ENCODE measurements around the gene SLIT3.
"Not testable (repeated sequence)": the region's sequence is repeated elsewhere in the genome, so short reads cannot be mapped to it uniquely, and the experiment has no call there.

Gene SLIT3

DNA sequence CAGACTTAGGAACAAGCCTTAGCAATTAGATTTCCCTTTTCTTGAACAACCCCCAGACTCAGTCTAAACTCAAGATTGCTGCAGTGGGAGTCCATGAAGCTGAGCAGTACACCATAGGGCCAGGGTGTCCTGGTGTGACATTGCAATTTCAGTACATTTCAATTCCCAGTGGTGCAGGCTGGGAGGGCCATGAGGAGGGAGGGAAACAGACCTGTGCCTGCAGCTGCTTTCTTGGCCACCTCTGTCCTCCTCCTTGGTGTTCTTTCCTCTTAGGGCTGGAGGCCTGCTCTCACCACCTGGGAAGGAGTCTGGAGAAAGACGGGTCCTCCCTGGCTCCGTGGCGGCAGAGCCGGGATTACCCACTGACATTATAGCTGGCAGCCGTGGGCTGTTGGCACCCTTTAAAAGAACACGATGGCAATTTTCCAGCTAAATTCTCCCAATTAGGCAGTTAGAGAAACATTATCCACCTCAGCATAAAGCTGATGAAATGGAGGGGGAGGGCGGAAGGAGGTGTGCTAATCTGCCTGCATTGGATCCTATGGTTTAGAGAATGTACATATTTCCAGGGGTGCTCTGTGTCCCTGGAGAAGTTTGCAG lies 186.4 kb downstream of the SLIT3 start:
- H3K36me3 ChIP-seq (ENCODE audit: insufficient read depth, low read length), result no peaks in the 10 kb centered on the region
- no peak for DNase-seq (ENCODE audit: low read depth, low spot score)

GRCh38 chr5:169112016-169112415 lies 188.9 kb downstream of the SLIT3 start:
- Histone ChIP-seq H3K9me3 (ENCODE audit: low read depth, low read length) (no peaks in the 10 kb centered on the region), H3K36me3 (ENCODE audit: insufficient read depth, low read length) (no peaks in the 10 kb centered on the region), H3K4me3 (no peak overlapping the region), H3K9ac (ENCODE audit: insufficient read length) (no peak overlapping the region), H3K27ac (no peak overlapping the region)
- TF ChIP-seq EZH2 (IDR thresholded peaks at IDR 0.05) (no peak), FOXP2 (optimal IDR thresholded peaks at IDR 0.05; ENCODE audit: control extremely low read depth, extremely low read length, insufficient read depth) (no peak), POLR2AphosphoS5 (IDR thresholded peaks at IDR 0.05; ENCODE audit: borderline replicate concordance, low read depth, low read length) (no peak)
- no peak for DNase-seq (ENCODE audit: low read depth, low spot score)

More for the DNA sequence above, 186.4 kb downstream of the SLIT3 start:
- TF ChIP-seq EZH2 (IDR thresholded peaks at IDR 0.05), result no peak
- no peak for TF ChIP-seq FOXP2 (optimal IDR thresholded peaks at IDR 0.05; ENCODE audit: control extremely low read depth, extremely low read length, insufficient read depth)
- Histone ChIP-seq H3K27ac (no peak overlapping the region), H3K9ac (ENCODE audit: insufficient read length) (no peak overlapping the region), H3K4me3 (no peak overlapping the region), H3K9me3 (ENCODE audit: low read depth, low read length) (no peaks in the 10 kb centered on the region)

DNA sequence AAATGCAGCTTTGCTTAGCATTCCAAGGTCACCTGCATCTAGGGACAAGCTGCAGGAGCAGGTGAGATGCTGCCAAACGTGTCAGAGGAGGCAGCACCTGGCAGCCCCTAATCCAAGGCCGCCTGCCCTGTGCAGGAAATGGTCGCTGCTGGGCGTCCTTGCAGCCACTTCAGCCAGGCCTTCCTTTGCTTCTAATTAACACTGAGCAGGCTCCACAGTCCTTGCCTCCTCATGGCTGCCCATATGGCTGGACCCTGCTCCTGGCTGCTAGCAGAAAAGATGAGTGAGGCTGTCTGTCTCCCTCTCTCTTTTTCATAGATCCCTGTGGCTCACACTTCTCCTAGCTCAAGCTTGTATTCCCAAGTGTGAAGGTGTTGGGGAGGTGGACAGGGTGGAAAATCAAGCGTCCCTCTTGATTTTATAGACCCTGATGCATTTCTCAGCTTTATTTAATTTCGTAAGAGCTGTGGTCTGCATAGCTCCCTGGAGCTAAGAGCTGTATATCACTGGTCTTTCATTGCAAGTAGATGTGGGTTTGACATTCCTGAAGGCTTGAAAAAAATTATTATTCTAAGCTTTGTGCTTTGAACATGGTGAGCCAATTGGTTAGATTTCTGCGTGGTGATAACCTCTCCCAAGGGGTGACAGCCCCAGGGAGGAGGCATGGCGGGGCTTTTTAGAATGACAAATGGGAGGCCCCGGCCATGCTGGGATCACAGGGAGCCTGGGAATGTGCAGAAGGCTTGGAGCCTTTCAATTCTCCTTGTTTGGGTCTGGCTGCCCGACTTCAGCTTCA lies 193.8 kb downstream of the SLIT3 start:
- Histone ChIP-seq H3K27ac (no peak overlapping the region), H3K9me3 (ENCODE audit: low read depth, low read length) (no peaks in the 10 kb centered on the region), H3K4me3 (no peak overlapping the region), H3K9ac (ENCODE audit: insufficient read length) (no peak overlapping the region), H3K36me3 (ENCODE audit: insufficient read depth, low read length) (no peaks in the 10 kb centered on the region)
- TF ChIP-seq EZH2 (IDR thresholded peaks at IDR 0.05), result no peak
- TF ChIP-seq POLR2AphosphoS5 (IDR thresholded peaks at IDR 0.05; ENCODE audit: borderline replicate concordance, low read depth, low read length), result no peak
- no peak for TF ChIP-seq FOXP2 (optimal IDR thresholded peaks at IDR 0.05; ENCODE audit: control extremely low read depth, extremely low read length, insufficient read depth)
- no peak for DNase-seq (ENCODE audit: low read depth, low spot score)

GRCh38 chr5:169105582-169105981 lies 195.4 kb downstream of the SLIT3 start:
- H3K27ac ChIP-seq; H3K9ac ChIP-seq (ENCODE audit: insufficient read length); H3K9me3 ChIP-seq (ENCODE audit: low read depth, low read length); H3K4me3 ChIP-seq; H3K36me3 ChIP-seq (ENCODE audit: insufficient read depth, low read length); DNase-seq (ENCODE audit: low read depth, low spot score): not testable (repeated sequence)

- DNase-seq (ENCODE audit: low read depth, low spot score), result no peak
- Histone ChIP-seq H3K36me3 (ENCODE audit: insufficient read depth, low read length) (no peaks in the 10 kb centered on the region), H3K4me3 (no peak overlapping the region), H3K27ac (no peak overlapping the region), H3K9me3 (ENCODE audit: low read depth, low read length) (no peaks in the 10 kb centered on the region), H3K9ac (ENCODE audit: insufficient read length) (no peak overlapping the region)
- TF ChIP-seq FOXP2 (optimal IDR thresholded peaks at IDR 0.05; ENCODE audit: control extremely low read depth, extremely low read length, insufficient read depth) (no peak), EZH2 (IDR thresholded peaks at IDR 0.05) (no peak), POLR2AphosphoS5 (IDR thresholded peaks at IDR 0.05; ENCODE audit: borderline replicate concordance, low read depth, low read length) (no peak)
Measured at GRCh38 chr5:169104937-169105494, 195.9 kb downstream of the SLIT3 start.

DNA sequence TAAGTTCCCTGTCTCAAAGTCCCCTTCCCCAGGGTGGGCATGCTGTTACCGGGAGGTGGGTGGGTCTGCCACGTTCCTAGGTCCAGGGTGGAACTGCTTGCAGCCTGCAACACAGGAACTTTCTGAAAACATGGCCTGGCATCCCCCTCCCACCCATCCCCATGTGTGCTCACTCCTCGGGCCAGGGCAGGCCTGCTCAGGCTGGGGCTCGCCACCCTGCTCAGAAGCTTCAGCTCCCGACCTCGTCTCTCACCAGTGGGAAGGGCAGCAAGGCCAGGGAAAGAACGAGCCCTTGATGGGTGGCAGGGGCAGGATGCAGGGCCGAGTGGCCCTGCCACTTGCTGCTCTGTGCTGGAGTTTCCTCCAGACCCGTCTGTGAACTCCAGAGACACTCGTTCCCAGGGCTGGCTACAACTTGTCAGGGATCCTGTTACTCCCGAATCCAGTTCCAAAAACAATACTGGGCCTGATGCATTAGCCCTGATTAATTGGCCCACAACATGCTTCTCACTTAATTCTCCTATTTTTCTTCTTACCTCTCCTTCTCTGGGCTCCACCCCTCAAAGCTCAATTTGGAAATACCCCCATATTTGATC lies 197.3 kb downstream of the SLIT3 start:
- Histone ChIP-seq H3K4me3 (no peak overlapping the region), H3K36me3 (ENCODE audit: insufficient read depth, low read length) (no peaks in the 10 kb centered on the region), H3K9me3 (ENCODE audit: low read depth, low read length) (no peaks in the 10 kb centered on the region), H3K27ac (no peak overlapping the region), H3K9ac (ENCODE audit: insufficient read length) (no peak overlapping the region)
- no peak for DNase-seq (ENCODE audit: low read depth, low spot score)
- TF ChIP-seq FOXP2 (optimal IDR thresholded peaks at IDR 0.05; ENCODE audit: control extremely low read depth, extremely low read length, insufficient read depth) (no peak), POLR2AphosphoS5 (IDR thresholded peaks at IDR 0.05; ENCODE audit: borderline replicate concordance, low read depth, low read length) (no peak), EZH2 (IDR thresholded peaks at IDR 0.05) (no peak)

DNA sequence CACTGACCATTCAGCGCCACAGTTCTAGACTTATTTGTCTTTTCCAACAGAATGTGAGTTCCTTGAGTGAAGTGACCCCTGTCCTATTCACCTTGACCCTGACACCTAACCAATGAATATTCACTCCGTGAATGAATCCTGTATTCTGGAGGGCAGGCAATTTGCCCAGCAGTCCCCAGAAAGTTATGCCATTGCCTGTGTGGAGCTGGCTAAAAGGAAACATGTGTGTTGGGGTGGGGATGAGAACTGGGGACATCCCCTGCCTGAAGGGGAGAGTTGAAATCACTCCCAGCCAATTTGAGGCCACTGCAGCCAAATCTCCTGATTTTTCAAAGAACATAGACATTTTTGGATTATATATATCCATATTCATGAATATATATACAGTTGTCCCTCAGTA lies 199.0 kb downstream of the SLIT3 start:
- TF ChIP-seq FOXP2 (optimal IDR thresholded peaks at IDR 0.05; ENCODE audit: control extremely low read depth, extremely low read length, insufficient read depth) (no peak), POLR2AphosphoS5 (IDR thresholded peaks at IDR 0.05; ENCODE audit: borderline replicate concordance, low read depth, low read length) (no peak), EZH2 (IDR thresholded peaks at IDR 0.05) (no peak)
- Histone ChIP-seq H3K9me3 (ENCODE audit: low read depth, low read length) (no peaks in the 10 kb centered on the region), H3K4me3 (no peak overlapping the region), H3K36me3 (ENCODE audit: insufficient read depth, low read length) (no peaks in the 10 kb centered on the region), H3K9ac (ENCODE audit: insufficient read length) (no peak overlapping the region), H3K27ac (no peak overlapping the region)
- no peak for DNase-seq (ENCODE audit: low read depth, low spot score)

GRCh38 chr5:169100735-169101075 lies 200.2 kb downstream of the SLIT3 start:
- H3K9me3 ChIP-seq (ENCODE audit: low read depth, low read length), result no peaks in the 10 kb centered on the region
- no peak overlapping the region for H3K4me3 ChIP-seq
- H3K9ac ChIP-seq (ENCODE audit: insufficient read length), result no peak overlapping the region
- no peak for TF ChIP-seq EZH2 (IDR thresholded peaks at IDR 0.05)
- TF ChIP-seq POLR2AphosphoS5 (IDR thresholded peaks at IDR 0.05; ENCODE audit: borderline replicate concordance, low read depth, low read length), result no peak
- H3K27ac ChIP-seq, result no peak overlapping the region
- H3K36me3 ChIP-seq (ENCODE audit: insufficient read depth, low read length), result no peaks in the 10 kb centered on the region
- DNase-seq (ENCODE audit: low read depth, low spot score), result no peak

All from SK-N-MC (cell line).